Left lobe of liver (tissue), 2 donors: ENCODE measurements around the gene EDC3. TPM values are rescaled to one million over a fixed set of nuclear protein-coding genes. Genes with fewer than 3 reads are reported as not detected.

Source experiments
- ATAC-seq: fragments of 200-7000 bp; cut with Tn5 transposase; one replicate; pipeline ENCODE4 v1.9.1; 2020; ENCODE audit warnings: mild to moderate bottlenecking, moderate library complexity
- DNase-seq: peaks from one replicate; pipeline ENCODE4 v3.0.0-alpha.2; 2020; ENCODE audit warnings: low spot score
- total RNA-seq: library from RNA; stranded (reverse); gene quantifications from one replicate; pipeline ENCODE4 v1.2.1, GENCODE V29; 2021
- donor health status: DM: no; HTN: no; CAD: no; lungs with moderate emphysema.
- donor health status: DM: no; HTN: yes; CAD: no.

The EDC3 gene
- total RNA-seq, 1 donor from 2014 or later, result 13.4 TPM

DNA sequence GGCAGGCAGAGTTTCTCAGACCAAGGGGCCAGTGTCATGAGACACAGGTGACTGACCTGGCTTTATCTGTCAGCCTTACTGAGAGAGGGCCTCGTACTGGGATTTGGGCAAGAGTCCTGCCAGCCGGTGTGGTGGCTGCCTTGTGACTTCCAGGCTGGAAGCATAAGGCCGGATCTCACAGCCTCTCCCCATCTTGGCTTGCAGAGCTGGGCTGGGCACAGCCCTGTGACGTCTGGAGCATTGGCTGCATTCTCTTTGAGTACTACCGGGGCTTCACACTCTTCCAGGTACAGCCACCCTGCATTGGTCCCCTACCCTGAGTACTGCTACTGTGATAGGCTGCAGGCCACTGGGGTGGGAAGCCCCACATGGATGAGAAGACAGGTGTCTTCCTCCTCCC is 68.1 kb downstream of the EDC3 start:
- DNase-seq (no peak), ATAC-seq (no peak)

DNA sequence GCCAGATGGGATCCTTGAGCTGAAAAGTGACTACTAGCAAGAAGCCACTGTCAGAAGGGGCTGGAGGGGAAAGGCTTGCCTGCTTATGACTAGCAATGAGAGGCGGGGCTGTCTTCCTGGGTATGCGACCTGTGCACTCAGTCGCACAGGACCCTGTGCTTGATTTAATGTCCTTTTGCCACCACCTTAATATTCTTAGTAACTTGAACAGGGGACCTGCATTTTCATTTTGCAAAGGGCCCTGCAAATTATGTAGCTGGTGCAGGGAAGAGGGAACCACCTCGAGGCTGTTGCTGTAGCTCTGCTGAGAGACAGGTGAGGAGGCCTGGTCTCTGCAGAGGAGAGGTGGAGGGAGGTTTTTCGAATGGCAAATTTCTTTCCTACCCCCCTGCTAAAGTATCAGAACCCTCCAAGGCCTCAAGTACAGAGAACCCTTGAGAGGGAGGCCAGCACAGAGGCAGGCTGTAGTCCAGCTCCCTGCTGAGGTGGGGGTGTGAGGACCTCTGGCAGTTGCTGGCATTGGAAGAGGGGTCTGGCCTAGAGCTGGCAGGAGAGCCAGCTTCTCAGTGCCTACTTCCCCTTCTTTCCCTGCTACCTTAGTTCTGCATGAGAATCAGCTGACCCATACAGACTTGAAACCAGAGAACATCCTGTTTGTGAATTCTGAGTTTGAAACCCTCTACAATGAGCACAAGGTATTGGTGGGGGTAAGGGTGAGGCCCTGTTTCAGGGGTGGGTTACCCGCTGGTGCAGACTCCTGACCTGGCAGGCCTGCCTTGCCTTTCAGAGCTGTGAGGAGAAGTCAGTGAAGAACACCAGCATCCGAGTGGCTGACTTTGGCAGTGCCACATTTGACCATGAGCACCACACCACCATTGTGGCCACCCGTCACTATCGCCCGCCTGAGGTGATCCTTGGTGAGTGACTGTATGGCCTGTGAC is 68.8 kb downstream of the EDC3 start:
- ATAC-seq, result no peak
- no peak for DNase-seq

DNA sequence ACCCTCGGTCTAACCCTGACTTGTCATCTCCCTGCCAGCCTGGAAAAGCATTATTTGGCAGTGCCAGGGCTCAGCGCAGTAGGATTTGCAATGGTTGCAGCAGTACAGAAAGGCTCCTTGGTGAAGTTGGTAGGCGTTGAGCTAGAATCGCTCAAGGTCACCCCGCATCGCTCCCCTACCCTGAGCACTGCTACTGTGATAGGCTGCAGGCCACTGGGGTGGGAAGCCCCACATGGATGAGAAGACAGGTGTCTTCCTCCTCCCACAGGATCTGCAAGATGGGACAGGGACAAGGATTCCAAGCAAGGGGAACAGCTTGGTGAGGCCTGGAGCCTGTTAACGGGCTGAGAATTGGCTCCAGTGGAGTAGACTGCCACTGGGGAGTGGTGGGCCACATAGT is 69.5 kb downstream of the EDC3 start:
- DNase-seq (no peak), ATAC-seq (no peak)

DNA sequence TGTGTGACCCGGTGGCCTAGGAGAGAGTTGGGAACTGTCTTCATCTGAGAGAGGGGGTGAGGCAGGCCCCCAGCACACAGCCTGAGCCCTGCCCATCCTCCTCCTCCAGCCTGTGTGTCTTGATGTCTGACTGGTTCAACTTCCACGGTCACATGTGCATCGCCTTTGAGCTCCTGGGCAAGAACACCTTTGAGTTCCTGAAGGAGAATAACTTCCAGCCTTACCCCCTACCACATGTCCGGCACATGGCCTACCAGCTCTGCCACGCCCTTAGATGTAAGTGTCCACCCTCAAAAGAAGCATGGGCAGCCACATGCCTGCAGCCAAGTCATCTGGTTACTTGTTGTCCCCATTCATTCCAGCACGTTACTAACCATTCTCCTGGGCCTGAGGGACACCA is 70.1 kb downstream of the EDC3 start:
- no peak for ATAC-seq
- DNase-seq, result no peak

DNA sequence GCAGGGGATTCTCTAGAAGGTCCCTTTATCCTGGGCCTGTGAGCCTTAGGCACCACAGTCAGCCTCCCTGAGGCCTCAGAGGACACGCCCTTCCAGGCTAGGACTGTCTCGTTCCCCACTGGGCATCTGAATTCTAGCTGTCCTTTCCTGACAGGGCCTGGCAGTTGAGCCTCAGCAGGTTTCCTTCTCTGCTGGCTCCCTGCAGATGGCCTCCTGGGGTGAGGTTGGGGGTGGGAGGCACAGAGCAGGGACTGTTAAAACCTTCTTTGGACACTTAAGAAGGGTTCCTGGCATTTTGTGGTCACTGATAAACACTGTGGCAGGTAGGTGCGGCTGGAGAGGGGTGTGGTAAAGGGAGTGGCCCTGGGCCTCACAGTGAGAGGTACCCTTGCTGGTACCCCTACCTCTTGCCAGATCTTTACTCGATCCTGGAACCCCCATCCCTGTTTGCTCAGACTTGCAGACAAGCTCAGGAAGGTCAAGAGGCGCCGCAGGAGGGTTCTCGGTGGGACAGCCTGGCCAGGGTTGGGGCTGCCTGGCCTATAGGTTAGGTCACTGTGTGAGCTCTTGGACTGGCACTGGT is 71.7 kb downstream of the EDC3 start:
- ATAC-seq (no peak), DNase-seq (no peak)

DNA sequence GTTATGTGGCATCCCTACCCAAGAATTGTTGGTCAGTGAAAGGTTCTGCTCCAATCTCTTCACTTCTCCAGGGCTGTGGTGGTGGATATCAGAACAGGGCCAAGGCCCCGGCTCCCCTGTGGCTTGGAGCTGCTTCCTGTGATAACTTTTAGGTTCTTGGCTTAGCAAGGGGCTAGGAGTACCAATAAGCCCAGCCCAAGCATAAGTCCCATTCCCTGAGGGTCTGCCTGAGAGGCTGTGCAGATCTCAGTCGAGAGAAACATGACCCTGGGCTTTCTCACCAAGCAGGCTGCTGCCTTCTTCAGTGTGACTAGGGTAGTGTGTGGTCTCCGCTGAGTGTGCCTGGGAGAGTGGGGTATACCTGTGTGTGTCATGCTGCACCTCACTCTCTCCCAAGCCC is 73.1 kb downstream of the EDC3 start:
- DNase-seq, result no peak
- ATAC-seq, result no peak

DNA sequence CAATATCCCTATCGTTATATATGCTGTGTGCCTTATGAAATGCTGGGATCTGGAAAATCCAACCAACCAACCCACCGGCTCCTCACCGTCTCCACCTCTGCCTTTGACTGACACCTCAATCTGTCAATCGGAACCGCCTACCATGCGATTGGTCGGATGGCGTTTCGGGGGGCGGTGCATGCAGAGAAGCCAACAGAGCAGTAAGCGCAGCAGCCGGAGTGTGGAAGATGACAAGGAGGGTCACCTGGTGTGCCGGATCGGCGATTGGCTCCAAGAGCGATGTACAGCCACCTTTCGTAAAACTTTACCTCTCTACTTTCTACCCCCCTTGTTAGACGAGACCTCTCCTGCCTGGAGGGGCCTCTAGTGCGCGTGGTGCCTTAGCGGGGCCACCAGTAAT is 73.9 kb downstream of the EDC3 start:
- DNase-seq (no peak), ATAC-seq (no peak)

DNA sequence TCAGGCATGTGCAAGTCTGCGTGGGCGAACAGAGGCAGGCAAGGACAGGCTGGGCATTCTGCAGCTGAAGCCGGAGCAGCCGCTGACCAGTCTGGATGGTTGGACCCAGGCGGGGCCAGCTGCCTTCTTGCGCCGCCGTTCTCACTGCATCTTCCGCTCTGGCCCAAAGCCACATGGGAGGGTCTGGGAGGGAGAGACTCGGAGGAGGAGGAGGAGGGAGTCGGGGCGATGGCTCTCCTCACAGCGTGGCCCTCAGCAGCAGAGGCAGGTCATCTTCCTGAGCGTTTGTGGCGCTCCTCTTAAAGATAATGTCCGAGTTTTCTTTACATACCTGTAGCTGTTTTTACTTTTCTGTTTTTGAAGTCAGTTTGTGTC is 74.3 kb downstream of the EDC3 start:
- no peak for ATAC-seq
- no peak for DNase-seq

DNA sequence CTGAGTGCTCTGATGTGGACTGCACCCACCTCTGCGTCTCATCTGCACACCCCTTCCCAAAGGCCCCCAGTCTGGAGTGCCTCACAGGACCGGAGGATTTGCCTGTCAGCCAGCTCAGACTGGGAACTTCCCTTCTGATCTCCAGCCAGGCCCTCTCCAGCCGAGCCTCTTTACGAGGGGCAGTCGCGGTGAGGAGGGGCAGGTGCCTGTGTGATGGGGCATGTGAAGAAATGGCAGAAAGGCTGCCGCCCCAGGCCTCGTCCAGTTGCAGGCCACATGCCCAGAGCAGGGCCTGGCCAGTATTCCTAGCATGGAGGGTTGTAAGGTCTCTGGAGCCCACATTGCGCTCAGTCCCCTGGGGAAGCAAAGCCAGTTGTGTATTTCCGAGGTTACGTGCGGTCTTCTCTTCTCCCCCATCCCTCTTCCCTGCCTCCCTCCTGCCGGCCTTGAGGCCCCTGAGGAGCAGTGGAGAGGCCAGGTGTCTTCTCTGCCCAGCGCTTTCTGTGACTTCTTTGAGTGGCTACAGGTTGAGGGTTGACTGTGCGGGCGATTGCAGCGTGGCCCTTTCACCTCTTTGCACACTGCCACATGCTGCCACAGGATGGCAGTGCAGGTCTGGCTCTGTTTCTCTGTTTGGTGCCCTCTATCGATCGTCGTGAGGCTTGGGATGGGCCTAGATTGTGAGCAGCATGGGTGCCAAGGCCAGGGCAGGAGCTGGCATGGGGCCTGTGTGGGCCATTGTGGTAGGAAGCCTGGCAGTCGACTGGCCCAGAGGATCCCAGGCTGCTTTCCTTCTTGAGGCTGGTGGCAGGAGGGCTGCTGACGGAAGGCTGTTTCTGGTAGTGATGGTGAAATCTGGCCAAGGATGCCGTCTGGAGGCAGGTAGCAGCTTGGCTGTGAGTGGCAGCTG is 74.9 kb downstream of the EDC3 start:
- DNase-seq, result peak; percentile 93
- peak; percentile 85 for ATAC-seq

DNA sequence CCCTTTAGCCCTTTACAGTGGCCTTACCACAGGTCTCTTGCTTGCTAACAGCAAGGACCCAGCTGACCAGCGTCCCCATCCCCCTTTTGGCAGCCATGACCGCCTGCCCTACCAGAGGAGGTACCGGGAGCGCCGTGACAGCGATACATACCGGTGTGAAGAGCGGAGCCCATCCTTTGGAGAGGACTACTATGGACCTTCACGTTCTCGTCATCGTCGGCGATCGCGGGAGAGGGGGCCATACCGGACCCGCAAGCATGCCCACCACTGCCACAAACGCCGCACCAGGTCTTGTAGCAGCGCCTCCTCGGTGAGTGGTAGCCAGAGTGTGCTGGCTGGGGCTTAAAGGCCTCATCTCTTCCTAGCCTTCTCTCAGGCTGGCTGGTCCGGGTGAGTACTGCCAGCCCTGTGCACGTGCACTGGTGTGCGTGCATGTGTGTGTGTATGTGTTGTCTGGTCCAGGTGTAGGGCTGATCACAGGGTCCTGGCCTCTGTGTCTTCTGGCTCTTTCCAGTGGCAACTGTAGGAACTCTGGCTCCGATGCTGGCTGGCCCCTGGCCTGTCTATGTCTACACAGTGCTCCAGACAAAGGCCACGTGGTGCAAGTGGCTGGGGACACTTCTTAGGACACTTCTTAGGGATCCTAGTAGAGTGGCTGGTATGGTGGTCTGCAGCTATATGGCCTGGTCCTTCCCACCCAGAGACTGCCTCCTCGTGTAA is 75.7 kb downstream of the EDC3 start:
- ATAC-seq (no peak), DNase-seq (no peak)

DNA sequence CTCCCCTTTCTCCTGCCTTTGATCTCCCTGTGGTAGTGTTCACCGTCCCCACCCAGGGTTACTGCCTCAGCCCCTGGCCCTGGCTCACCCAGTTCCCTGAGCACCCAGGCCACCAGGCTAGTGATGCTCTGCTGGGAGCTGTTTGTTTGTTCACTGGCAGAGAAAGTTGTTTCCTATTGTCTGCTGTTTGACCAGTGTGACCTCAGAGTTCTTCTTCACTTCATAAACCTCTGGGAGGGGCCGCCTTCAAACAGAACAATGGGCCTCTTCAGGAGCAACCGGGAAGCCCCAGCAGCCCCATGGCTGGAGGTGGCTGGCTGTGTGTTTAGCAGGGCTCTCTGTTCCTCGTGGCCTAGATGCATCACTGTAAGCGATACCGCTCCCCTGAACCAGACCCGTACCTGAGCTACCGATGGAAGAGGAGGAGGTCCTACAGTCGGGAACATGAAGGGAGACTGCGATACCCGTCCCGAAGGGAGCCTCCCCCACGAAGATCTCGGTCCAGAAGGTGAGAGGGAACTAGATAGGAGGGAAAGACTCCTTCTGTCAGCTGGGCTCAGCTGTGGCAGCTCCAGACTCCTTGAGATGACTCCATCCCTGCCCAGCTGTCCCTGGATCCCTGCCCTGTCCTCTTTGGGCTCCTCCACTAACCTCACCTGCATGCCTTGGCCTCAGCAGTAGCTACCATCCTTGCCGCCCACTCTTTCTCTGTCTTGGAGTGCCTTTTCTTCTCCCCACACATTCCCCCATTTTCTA is 76.8 kb downstream of the EDC3 start:
- DNase-seq (no peak), ATAC-seq (no peak)

DNA sequence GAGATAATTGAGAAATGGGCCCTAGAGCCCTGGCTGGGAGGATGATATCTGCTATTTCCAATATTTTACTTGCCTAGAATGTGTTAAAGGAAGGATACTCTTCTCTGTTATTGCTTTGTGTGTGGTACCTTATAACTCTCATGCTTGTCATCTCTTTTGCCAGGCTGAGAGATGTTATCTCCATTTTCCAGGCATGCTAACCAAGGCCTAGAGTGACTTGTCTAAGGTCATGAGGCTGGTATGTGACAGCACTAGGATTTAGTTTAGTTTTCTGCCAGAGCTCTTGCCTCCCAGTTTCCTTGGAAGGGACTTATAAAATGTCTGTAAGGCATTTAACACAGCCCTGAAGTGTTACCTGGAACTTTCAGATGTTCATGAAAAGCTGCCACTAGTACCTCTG is 78.8 kb downstream of the EDC3 start:
- DNase-seq (no peak), ATAC-seq (no peak)

DNA sequence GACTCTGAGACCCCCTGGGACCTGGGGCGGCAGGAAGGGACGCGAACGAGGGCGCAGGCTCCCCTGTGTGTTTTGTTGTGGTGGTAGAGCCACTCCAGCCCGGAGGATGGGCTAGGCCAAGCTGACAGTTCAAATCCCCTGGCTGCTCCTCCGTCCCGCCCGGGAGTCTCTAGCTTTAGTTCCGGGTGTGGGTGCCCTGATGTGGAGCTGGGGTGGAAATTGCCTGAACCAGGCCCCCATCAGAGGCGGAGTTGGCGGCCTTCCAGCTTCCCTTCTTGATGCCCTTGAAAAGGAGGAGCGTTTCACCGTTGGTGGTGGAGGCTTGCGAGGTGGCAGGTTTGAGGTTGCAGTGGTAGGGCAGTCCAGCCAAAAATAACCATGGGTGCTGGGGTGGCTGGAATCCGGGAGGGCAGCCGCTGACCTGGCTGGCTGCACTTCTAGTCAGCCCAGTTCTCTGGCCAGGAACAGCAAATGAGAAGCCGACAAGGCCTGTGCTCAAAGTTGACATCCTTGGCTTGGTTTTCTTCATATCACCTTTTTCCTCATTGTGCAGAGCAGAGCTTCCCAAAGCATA is 79.4 kb downstream of the EDC3 start:
- ATAC-seq (peak; percentile 37), DNase-seq (peak; percentile 89)

DNA sequence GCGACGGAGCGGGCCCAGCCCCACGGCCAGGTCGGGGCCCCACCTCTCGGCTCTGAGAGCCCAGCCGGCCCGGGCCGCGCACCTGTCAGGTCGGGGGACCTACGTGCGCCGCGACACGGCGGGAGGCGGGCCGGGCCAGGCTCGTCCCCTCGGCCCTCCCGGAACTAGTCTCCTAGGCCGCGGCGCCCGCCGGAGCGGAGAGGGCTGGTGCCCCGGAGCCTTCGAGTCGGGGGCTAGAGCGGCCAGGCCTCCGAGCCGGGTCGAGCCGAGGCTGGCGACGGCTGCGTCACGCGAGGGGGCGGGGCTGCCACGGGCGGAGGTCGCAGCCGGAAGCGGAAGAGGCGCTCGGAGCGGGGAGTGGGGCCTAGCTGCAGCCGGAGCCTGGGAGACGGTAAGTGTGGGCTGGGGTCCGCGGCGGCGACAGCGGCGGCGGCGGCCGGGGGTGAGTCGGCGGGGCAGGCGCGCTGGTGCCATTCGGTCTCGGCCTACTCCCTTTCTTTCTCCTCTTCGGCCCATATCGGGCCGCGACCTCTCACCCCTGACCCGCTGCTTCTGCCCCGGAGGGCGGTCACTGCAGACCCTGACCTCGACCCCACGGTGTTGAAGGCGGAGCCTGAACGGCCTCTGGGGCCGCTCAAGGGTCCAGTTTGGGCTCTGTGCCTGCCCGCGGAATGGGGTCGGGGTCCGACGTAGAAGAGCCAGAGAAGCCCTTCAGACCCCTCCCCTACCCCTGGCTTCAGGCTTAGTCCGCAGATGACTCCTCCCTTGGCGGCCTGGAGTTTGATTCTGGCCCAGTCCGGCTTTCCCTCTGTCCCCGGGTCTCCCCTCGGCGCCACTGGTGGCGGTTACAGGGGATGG is 80.1 kb downstream of the EDC3 start, which contains the start of gene CLK3:
CLK3 (plus strand) TSS at position 329 of the 858 bp plus-strand sequence. CDS start 3,361 bp downstream, outside the sequence.
- ATAC-seq, result peak; percentile 84
- DNase-seq, result peak; percentile 98

DNA sequence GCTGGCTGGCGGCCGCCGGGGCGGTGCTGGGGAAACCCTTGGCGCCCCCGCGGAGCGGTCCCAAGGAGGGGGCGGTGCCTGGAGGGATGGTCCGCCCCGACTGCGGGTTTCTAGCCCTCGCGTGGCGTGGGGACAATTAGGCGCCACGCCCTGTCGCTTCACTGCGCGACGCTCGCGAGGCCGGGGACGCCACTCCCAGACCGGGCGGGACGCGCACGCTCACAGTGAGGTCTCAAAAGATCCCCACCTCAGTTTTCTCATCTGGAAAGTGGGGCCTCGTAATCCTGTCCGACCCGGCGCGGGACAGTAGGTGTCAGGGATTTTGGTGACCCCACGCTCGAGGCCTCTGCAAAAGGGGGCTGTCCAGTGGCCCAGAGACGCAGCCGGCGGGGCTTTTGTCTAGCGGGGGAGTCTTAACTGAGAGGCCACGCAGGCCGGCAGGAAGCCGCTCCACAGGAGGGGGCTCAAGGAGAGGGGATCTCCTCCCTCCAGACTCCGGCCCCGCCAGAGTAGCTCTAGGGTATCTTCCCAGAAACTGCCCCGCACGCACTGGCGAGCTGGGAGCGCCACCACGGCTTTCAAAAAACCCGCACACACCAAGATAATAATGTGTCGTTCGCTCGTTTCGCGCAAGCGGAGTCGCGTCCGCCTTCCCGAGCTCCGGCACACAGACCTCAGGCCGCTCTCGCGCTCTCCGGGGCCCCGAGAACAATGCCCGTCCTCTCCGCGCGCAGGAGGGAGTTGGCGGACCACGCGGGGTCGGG is 80.9 kb downstream of the EDC3 start:
- peak; percentile 81 for DNase-seq
- peak; percentile 67 for ATAC-seq

DNA sequence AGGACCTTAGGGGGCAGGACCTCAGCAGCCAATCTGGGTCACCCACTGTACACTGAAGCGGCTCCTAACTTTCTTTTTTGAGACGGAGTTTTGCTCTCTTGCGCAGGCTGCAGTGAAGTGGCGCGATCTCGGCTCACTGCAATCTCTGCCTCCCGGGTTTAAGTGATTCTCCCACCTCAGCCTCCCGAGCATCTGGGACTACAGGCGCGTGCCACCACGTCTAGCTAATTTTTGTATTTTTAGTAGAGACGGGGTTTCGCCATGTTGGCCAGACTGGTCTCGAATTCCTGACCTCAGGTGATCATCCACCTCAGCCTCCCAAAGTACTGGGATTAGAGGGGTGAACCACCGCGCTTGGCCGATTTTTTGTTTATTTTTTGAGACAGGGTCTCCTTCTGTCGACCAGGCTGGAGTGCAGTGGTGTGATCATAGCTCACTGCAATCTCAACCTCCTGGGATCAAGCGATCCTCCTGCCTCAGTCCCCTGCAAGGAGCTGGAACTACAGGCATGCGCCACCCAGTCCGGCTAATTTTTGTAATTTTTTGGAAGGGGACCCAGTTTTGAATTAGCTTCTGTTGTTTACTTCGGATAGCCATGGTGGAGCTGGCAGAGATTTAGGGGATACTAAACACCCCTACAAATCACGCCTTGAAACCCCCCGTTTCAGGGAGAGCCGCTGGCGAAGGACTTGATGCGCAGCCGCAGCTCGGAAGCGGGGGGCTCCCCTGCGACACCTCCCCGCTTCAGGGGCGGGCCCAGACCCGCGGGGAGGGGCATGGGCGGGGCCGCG is 81.7 kb downstream of the EDC3 start:
- no peak for DNase-seq
- ATAC-seq, result no peak
